Midbrain (tissue), 1 donor: ENCODE results near the gene TNS4.

Experiments used
- DNase-seq: peaks from one replicate; lab custom pipeline; 2025; lab: John Stamatoyannopoulos, UW

Gene TNS4

DNA sequence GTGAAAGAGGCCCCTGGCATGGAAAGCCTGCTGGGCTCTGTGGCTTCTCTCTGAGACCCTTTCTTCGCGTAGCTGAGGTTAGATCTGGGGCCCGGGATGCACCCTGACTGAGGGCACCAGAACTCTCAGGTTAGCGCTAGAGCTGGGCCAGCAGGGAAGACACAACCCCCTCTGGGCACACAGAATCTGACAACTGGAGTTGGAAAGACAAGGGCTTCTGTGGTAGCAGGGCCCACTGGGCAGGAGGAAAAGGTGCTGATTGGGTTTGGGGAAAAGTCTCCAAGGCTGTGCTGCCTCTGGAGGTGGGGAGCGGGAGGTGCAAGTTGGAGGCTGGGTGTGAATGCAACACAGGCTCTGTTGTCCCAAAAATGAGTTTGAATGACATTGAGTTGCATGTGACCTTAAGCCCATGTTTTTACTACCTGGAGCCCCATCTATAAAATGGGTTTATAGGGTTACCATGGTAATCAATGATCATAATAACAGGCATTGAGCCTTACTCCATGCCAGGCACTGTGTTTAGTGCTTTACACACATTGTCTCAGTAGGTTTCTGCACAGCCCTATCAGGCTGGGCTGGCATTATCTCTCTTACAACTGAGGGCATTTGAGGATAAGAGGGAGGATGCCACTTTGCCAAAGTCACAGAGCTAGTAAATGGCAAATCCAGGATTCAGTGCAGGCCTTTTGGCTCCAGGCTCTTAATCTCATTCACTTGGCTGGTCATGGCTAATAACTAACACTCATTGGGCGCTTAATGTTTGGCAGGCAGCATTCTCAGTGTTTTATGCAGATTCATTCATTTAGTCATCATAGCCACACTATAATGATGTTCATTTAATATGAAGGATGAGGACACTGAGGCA lies 67.6 kb downstream of the TNS4 start:
- DNase-seq = no peak

DNA sequence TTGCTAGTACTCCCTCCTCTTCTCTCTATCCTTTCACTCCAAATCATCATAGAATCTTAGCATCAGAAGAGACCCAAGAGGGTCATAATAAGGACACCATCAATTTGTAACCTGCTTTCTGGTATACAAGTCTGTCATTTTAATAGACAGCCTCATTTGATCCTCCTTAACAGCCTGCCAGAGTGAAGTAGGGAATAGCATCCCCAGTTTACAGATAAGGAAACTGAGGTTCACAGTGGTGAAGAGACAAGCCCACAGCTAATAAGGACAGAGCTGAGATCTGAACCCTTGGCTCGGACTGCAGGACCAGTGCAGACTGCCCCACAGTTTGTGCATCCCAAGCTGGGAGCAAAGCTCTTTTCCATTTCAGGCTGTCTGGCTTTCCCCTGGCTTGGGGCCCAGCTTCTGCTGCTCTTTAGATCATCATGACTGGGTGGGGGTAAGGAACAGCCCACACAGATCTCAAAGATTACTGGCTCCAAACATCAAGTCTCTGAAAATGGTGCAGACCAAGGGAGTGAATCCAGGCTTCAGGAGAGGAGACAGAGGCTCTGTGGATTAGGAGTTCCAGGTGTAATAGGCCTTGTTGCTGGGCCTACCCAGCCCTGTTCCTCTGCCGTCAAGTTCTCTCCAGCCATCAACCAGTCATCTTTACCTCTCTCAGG lies 68.4 kb downstream of the TNS4 start:
- DNase-seq = no peak

DNA sequence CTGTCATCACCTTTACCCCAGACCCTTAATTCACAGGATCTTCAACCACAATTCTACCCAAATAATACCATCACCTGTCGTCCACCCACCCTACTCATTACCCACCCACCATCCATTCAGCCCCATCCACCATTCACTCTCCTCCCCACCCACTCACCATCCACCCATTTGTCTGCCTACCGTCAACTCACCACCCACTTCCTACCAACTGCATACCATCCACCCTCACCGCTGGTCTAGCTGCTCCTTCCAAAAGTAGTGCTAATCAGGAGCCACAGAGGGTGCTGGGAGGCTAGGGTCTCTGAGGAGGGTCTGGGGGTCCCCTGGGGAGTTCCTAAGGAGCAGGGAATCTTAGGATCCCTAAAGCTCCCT lies 70.2 kb downstream of the TNS4 start:
- no peak for DNase-seq

DNA sequence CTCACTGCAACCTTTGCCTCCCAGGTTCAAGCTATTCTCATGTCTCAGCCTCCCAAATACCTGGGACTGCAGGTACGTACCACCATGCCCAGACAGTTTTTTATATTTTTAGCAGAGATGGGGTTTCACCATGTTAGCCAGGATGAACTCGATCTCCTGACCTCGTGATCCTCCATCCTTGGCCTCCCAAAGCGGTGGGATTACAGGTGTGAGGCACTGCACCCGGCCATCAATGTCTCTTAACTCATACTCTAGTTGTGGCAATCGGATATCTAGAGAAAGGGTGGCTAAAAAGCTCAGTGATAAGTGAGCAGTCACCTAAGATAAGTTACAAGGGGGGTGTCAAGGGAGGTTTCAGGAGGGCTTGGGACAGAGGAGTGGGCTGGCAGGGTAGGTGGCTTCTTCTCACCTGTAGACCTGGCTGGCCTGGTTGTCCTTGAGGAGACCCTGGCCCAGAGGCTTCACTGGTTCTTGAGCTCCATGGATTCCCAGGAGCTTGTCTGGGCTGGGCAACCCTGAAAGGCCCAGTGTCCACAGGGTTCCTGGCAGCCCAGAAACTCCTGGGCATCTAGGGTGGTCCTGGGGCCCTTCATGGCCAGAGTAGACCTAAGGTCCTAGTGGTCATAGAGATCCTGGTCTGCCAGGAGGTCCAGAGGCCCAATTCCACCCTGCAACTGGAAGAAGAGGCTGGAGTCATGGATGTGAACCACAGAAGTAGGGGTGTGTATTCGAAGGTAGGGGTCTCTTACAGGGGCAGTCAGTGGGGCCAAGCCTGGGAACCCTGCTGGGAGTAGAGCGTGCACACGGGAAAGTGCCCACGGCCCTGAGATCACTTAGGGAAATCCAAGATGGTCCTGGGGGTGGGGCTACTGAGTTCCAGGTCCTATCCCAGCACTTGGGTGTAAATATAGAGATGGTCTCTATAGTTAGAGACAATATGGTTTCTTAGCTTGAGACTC lies 70.9 kb downstream of the TNS4 start:
- DNase-seq = no peak

DNA sequence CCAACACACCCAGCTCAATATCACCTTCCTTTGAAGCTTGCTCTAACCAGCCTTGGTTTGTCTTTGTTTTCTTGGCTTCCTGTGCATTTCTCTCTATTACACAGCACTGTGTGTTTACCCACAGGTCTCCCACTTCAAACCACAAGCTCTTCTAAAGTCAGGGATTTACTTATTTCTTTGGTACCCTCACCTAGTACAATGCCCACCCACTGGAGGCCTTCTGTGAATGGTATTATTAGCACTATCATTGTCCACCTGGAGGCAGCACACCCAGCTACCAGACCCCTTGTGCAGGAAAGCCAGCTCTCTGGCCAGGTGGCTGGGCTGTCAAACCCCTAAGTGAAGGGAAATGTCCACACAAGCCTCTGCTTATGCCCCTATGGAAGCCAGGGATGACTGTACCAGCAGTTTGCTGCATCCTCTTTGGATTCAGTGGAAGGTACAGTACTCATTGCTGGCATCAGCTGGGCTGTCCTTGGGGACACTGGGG lies 74.4 kb downstream of the TNS4 start:
- DNase-seq = no peak
